NCI-H526 (cell line): ENCODE measurements around the gene ASF1A.

Experiments
- DNase-seq, 2 experiments: peaks; one replicate each; lab custom pipeline; 2025; lab: John Stamatoyannopoulos, UW

The ASF1A gene

GRCh38 chr6:118881440-118882313 is 12.3 kb upstream of the ASF1A start:
- no peak for DNase-seq

- no peak for DNase-seq
These were observed 11.5 kb upstream of the ASF1A start for GRCh38 chr6:118882314-118882905.

- no peak for DNase-seq
These were observed 7.3 kb upstream of the ASF1A start for GRCh38 chr6:118886641-118887040.

GRCh38 chr6:118889163-118889562 is 4.8 kb upstream of the ASF1A start:
- no peak for DNase-seq

- no peak for DNase-seq
These were observed 2.8 kb upstream of the ASF1A start for GRCh38 chr6:118890997-118891790.

- DNase-seq, result no peak
These were observed 1.5 kb upstream of the ASF1A start for GRCh38 chr6:118892355-118892991.

GRCh38 chr6:118893064-118893806 is 717 bp upstream of the ASF1A start:
- DNase-seq, result peak; percentile 75 to 83

- DNase-seq, result peak; percentile 51 to 70
These were observed 691 bp downstream of the ASF1A start for GRCh38 chr6:118894425-118895260.

- peak in 1 of 2 experiments; percentile 24 for DNase-seq
These were observed 1.3 kb downstream of the ASF1A start for GRCh38 chr6:118895261-118895560.

- no peak for DNase-seq
These were observed 1.9 kb downstream of the ASF1A start for GRCh38 chr6:118895859-118896258.

GRCh38 chr6:118896339-118897136 is 2.6 kb downstream of the ASF1A start:
- peak; percentile 64 to 70 for DNase-seq

GRCh38 chr6:118897386-118897785 is 3.4 kb downstream of the ASF1A start:
- DNase-seq, result no peak

- no peak for DNase-seq
These were observed 6.0 kb downstream of the ASF1A start for GRCh38 chr6:118899948-118900347.

- no peak for DNase-seq
These were observed 8.8 kb downstream of the ASF1A start for GRCh38 chr6:118902726-118903125.

- DNase-seq, result no peak
These were observed 9.2 kb downstream of the ASF1A start for GRCh38 chr6:118903138-118903537.

- DNase-seq, result no peak
These were observed 9.7 kb downstream of the ASF1A start for GRCh38 chr6:118903691-118904090.

- DNase-seq, result no peak
These were observed 11.1 kb downstream of the ASF1A start for GRCh38 chr6:118905084-118905483.

- no peak for DNase-seq
These were observed 11.9 kb downstream of the ASF1A start for GRCh38 chr6:118905851-118906250.

GRCh38 chr6:118908441-118908840 is 14.5 kb downstream of the ASF1A start:
- no peak for DNase-seq

- DNase-seq, result no peak
These were observed 18.7 kb downstream of the ASF1A start for GRCh38 chr6:118912646-118913045.
